GM19395 (cell line): ENCODE results near the gene MAP3K7CL.
"Not testable (repeated sequence)": the region's sequence is repeated elsewhere in the genome, so short reads cannot be mapped to it uniquely, and the experiment has no call there.

ENCODE experiments used
- ATAC-seq: cut with Tn5 transposase; IDR thresholded peaks from one replicate; pipeline ENCODE4 v1.9.1; 2021; ENCODE audit warnings: mild to moderate bottlenecking, moderate library complexity; ENCODE audit not compliant: unreplicated experiment

Gene MAP3K7CL

GRCh38 chr21:29133241-29133640 lies 2.8 kb downstream of the MAP3K7CL start:
- ATAC-seq = no peak

GRCh38 chr21:29133796-29134195 lies 3.4 kb downstream of the MAP3K7CL start:
- ATAC-seq = no peak

- no peak for ATAC-seq
Measured at GRCh38 chr21:29135481-29135880, 5.0 kb downstream of the MAP3K7CL start.

- ATAC-seq = no peak
Measured at GRCh38 chr21:29136033-29136432, 5.6 kb downstream of the MAP3K7CL start.

GRCh38 chr21:29144736-29145353 lies 14.4 kb downstream of the MAP3K7CL start:
- no peak for ATAC-seq

- ATAC-seq = no peak
Measured at GRCh38 chr21:29145354-29145782, 14.9 kb downstream of the MAP3K7CL start.

GRCh38 chr21:29145852-29146453 lies 15.5 kb downstream of the MAP3K7CL start:
- no peak for ATAC-seq

- ATAC-seq = no peak
Measured at GRCh38 chr21:29146726-29147125, 16.3 kb downstream of the MAP3K7CL start.

- ATAC-seq = no peak
Measured at GRCh38 chr21:29148530-29148929, 18.1 kb downstream of the MAP3K7CL start.

- no peak for ATAC-seq
Measured at GRCh38 chr21:29149808-29150425, 19.5 kb downstream of the MAP3K7CL start.

- no peak for ATAC-seq
Measured at GRCh38 chr21:29151931-29152330, 21.5 kb downstream of the MAP3K7CL start.

- ATAC-seq = no peak
Measured at GRCh38 chr21:29152916-29153315, 22.5 kb downstream of the MAP3K7CL start.

- no peak for ATAC-seq
Measured at GRCh38 chr21:29154270-29154669, 23.8 kb downstream of the MAP3K7CL start.

- no peak for ATAC-seq
Measured at GRCh38 chr21:29155118-29155932, 24.9 kb downstream of the MAP3K7CL start.

- no peak for ATAC-seq
Measured at GRCh38 chr21:29155933-29156260, 25.5 kb downstream of the MAP3K7CL start.

GRCh38 chr21:29157080-29157479 lies 26.6 kb downstream of the MAP3K7CL start:
- no peak for ATAC-seq

GRCh38 chr21:29159842-29160241 lies 29.4 kb downstream of the MAP3K7CL start:
- no peak for ATAC-seq

GRCh38 chr21:29162825-29163224 lies 32.4 kb downstream of the MAP3K7CL start:
- not testable (repeated sequence) for ATAC-seq

- ATAC-seq = no peak
Measured at GRCh38 chr21:29163341-29164115, 33.1 kb downstream of the MAP3K7CL start.

GRCh38 chr21:29164323-29164942 lies 34.0 kb downstream of the MAP3K7CL start:
- ATAC-seq = no peak
